ENCODE measurements around the gene MARK3. TPM values are rescaled to one million over a fixed set of nuclear protein-coding genes. Genes with fewer than 3 reads are reported as not detected.
A peak's percentile ranks its signal among the peaks of the same experiment; 100 is the strongest.

Gene MARK3
- total and polyA plus RNA-seq, 5 donors from 2014 or later = 33.5 to 147 (median 37.6) TPM

DNA sequence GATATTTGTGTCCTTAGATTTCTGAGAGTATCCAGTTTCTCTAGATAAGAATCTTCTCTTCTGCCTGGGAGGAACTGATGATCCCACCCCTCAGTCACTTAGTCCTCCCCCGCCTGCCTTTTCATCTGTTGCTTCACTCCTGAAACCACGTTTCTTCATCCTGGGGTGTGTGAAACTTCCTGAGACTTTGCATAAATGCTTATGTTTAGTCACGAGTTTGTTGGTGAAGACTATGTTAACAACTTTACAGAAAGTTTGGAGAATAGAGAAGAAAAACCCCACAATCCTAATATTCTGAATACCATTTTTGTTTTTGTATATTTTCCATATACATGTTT is 33.2 kb downstream of the MARK3 start:
- no peaks in the 10 kb centered on the region for H3K9me3 ChIP-seq (ENCODE audit: control insufficient read depth in 2 of 2, low read length in 2 of 2)
- Mint-ChIP-seq H3K27ac (peak overlapping the region in 2 of 3 donors; percentile 3 to 76), H3K36me3 (peaks cover 32% of the 10 kb centered on the region), H3K4me3 (no peak overlapping the region), H3K4me1 (peaks cover 36 to 64% (median 48%) of the 10 kb centered on the region in 4 donors), H3K9me3 (peaks cover 0 to 1% (median 0%) of the 10 kb centered on the region in 7 donors), H3K27me3 (peaks cover 4% of the 10 kb centered on the region)
- H3K27me3 ChIP-seq (ENCODE audit: control insufficient read depth, insufficient read depth, low read length) = no peaks in the 10 kb centered on the region
- ATAC-seq (ENCODE audit: low read depth in 2 of 2) (no peak), DNase-seq (no peak)
- no peaks in the 10 kb centered on the region for H3K4me1 ChIP-seq (ENCODE audit: control insufficient read depth, insufficient read depth, low read length, poor library complexity, severe bottlenecking)
- H3K4me3 ChIP-seq (ENCODE audit: low read depth, low read length) = no peak overlapping the region
- H3K27ac ChIP-seq (ENCODE audit: insufficient read depth, low read length, poor library complexity, severe bottlenecking) = no peak overlapping the region
- peaks cover 18% of the 10 kb centered on the region for H3K36me3 ChIP-seq (ENCODE audit: control insufficient read depth, insufficient read depth, low read length)

DNA sequence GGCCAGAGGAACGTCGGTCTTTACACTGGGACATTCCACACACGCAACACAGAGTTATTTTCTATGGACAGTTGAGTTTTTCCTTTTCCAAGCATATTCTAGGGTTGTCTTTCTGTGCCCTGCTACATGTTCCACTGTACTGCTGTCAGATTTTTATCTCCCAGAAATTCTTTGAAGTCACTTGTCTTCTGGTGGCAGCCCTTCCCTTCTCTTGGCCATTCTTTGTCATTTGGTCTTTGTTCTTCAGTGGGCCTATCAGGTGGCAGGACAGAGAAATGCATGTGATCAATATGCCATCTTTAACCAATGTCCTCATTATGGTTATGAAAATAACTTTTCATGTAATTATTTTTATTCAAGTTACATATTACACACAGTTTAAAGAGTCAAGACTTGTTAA is 36.3 kb downstream of the MARK3 start:
- peaks cover 0 to 1% (median 0%) of the 10 kb centered on the region in 7 donors for H3K9me3 Mint-ChIP-seq
- Histone ChIP-seq H3K9me3 (ENCODE audit: control insufficient read depth in 2 of 2, low read length in 2 of 2) (no peaks in the 10 kb centered on the region), H3K4me1 (ENCODE audit: control insufficient read depth, insufficient read depth, low read length, poor library complexity, severe bottlenecking) (no peaks in the 10 kb centered on the region), H3K36me3 (ENCODE audit: control insufficient read depth, insufficient read depth, low read length) (peaks cover 12% of the 10 kb centered on the region), H3K4me3 (ENCODE audit: low read depth, low read length) (no peak overlapping the region), H3K27ac (ENCODE audit: insufficient read depth, low read length, poor library complexity, severe bottlenecking) (no peak overlapping the region), H3K27me3 (ENCODE audit: control insufficient read depth, insufficient read depth, low read length) (no peaks in the 10 kb centered on the region)
- no peaks in the 10 kb centered on the region for H3K27me3 Mint-ChIP-seq
- no peak for ATAC-seq (ENCODE audit: low read depth in 2 of 2)
- no peak overlapping the region for H3K27ac Mint-ChIP-seq
- peaks cover 31% of the 10 kb centered on the region for H3K36me3 Mint-ChIP-seq
- DNase-seq = no peak
- peaks cover 38 to 60% (median 40%) of the 10 kb centered on the region in 4 donors for H3K4me1 Mint-ChIP-seq
- no peak overlapping the region for H3K4me3 Mint-ChIP-seq

DNA sequence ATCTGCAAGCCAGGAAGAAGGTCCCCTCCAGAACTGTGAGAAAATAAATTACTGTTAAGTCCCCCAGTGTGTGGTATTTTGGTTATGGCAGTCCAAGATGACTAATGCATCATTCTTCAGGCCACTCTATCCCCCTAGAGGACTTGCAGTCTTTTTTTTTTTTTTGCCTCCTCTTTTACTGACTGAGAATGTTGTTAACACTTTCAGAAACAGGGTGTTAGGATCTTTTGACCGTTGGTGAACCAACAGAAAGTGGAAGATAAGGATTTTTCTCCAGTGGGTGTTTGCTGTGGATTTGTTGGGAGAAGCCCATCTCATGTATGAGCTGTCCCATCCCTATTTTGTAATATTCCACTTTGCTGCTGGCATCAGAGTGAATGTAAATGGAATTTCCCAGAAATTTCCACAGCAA is 37.8 kb downstream of the MARK3 start:
- peaks cover 11% of the 10 kb centered on the region for H3K4me1 ChIP-seq (ENCODE audit: control insufficient read depth, insufficient read depth, low read length, poor library complexity, severe bottlenecking)
- DNase-seq (no peak), ATAC-seq (ENCODE audit: low read depth in 2 of 2) (no peak)
- H3K36me3 ChIP-seq (ENCODE audit: control insufficient read depth, insufficient read depth, low read length) = peaks cover 9% of the 10 kb centered on the region
- H3K4me1 Mint-ChIP-seq = peaks cover 35 to 58% (median 38%) of the 10 kb centered on the region in 4 donors
- no peaks in the 10 kb centered on the region for H3K27me3 ChIP-seq (ENCODE audit: control insufficient read depth, insufficient read depth, low read length)
- peak overlapping the region in 2 of 3 donors; percentile 44 to 67 for H3K27ac Mint-ChIP-seq
- H3K4me3 Mint-ChIP-seq = no peak overlapping the region
- H3K9me3 Mint-ChIP-seq = no peaks in the 10 kb centered on the region
- peaks cover 19% of the 10 kb centered on the region for H3K36me3 Mint-ChIP-seq
- no peaks in the 10 kb centered on the region for H3K27me3 Mint-ChIP-seq
- no peaks in the 10 kb centered on the region for H3K9me3 ChIP-seq (ENCODE audit: control insufficient read depth in 2 of 2, low read length in 2 of 2)
- no peak overlapping the region for H3K4me3 ChIP-seq (ENCODE audit: low read depth, low read length)
- no peak overlapping the region for H3K27ac ChIP-seq (ENCODE audit: insufficient read depth, low read length, poor library complexity, severe bottlenecking)

DNA sequence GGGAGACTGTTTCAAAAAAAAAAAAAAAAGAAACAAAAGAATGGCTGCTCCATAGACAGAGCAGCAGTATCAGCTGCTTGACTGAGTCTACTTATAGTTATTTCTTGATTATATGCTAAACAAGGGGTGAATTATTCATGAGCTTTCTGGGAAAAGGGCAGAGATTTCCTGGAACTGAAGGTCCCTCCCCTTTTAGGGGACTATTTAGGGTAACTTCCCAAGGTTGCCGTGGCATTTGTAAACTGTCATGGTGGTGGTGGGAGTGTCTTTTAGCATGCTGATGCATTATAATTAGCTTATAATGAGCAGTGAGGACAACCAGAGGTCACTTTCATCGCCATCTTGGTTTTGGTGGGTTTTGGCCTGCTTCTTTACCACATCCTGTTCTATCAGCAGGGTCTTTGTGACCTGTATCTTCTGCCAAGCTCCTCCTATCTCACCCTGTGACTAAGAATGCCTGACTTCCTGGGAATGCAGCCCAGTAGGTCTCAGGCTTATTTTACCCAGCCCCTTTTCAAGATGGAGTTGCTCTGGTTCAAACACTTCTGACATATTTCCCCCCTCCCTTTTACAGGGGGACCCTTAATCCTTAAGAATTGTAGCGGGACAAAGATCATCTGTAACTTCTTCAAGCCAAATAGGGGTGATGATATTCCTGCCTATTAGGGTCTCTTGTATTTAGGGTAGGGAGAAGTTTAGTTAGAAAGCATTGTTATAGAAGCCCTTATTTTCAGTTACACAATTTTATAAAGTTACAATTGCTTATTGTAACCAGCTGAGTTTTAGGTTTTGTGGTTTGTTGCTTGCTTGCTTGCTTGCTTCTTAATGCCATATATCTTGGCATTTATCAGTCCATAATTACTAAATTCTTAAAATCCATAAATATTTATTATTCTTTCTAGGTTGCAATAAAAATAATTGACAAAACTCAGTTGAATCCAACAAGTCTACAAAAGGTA is 42.5 kb downstream of the MARK3 start:
- peaks cover 23% of the 10 kb centered on the region for H3K4me1 ChIP-seq (ENCODE audit: control insufficient read depth, insufficient read depth, low read length, poor library complexity, severe bottlenecking)
- DNase-seq = peak in 1 of 3 donors; percentile 62
- H3K36me3 ChIP-seq (ENCODE audit: control insufficient read depth, insufficient read depth, low read length) = peaks cover 11% of the 10 kb centered on the region
- Mint-ChIP-seq H3K9me3 (no peaks in the 10 kb centered on the region), H3K27ac (peak overlapping the region; percentile 51 to 65 (median 60)), H3K36me3 (peaks cover 13% of the 10 kb centered on the region), H3K27me3 (no peaks in the 10 kb centered on the region), H3K4me1 (peaks cover 22 to 55% (median 36%) of the 10 kb centered on the region in 4 donors), H3K4me3 (peak overlapping the region in 1 of 4 donors; percentile 16)
- H3K27ac ChIP-seq (ENCODE audit: insufficient read depth, low read length, poor library complexity, severe bottlenecking) = peak overlapping the region; percentile 58
- no peaks in the 10 kb centered on the region for H3K9me3 ChIP-seq (ENCODE audit: control insufficient read depth in 2 of 2, low read length in 2 of 2)
- H3K4me3 ChIP-seq (ENCODE audit: low read depth, low read length) = no peak overlapping the region
- no peaks in the 10 kb centered on the region for H3K27me3 ChIP-seq (ENCODE audit: control insufficient read depth, insufficient read depth, low read length)
- ATAC-seq (ENCODE audit: low read depth in 2 of 2) = peak; percentile 44 to 58

DNA sequence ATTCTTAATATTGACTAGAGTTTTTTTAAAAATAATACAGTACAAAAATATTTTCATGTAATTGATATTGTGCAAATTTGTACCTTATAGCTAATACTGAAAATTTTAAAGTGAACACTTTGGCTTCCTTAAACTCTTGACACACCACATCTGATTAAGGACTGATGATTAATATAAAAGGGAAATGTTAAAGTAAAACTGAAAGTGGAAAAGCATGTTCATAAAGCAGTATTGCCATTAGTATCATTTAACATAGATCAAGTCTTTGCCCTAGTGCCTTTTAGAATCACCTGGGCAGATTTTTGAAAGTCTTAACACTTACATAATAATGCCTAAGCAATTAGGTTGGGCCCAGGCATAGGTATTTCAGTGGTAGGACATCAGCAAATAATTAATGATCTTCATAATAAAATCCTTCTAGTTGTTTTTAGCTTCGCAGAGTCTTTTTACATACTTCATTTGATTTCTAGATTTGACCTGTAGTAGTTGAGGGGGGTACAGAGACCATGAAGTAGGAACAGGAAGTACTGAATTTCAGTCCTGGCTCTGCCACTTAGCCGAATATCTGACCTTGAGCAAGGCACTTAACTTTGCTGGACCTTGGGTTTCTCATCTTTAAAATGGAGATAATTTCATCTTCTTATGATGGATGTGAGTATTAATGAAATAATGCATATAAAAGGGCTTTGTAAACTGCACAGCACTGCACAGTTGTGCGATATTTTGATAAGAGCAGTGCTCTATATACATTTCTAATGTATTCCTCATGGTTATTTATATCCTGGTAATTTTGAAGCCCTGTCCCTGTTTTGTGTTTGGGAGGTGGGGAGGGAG is 43.7 kb downstream of the MARK3 start:
- peak overlapping the region; percentile 58 for H3K27ac ChIP-seq (ENCODE audit: insufficient read depth, low read length, poor library complexity, severe bottlenecking)
- ATAC-seq (ENCODE audit: low read depth in 2 of 2) = peak; percentile 35 to 42
- H3K4me1 ChIP-seq (ENCODE audit: control insufficient read depth, insufficient read depth, low read length, poor library complexity, severe bottlenecking) = peaks cover 23% of the 10 kb centered on the region
- no peaks in the 10 kb centered on the region for H3K9me3 Mint-ChIP-seq
- peaks cover 22 to 51% (median 37%) of the 10 kb centered on the region in 4 donors for H3K4me1 Mint-ChIP-seq
- H3K4me3 Mint-ChIP-seq = peak overlapping the region in 3 of 4 donors; percentile 44 to 84 (median 64)
- no peaks in the 10 kb centered on the region for H3K27me3 Mint-ChIP-seq
- no peaks in the 10 kb centered on the region for H3K27me3 ChIP-seq (ENCODE audit: control insufficient read depth, insufficient read depth, low read length)
- H3K4me3 ChIP-seq (ENCODE audit: low read depth, low read length) = peak overlapping the region; percentile 56
- H3K27ac Mint-ChIP-seq = peak overlapping the region; percentile 52 to 80 (median 57)
- DNase-seq = peak in 1 of 3 donors; percentile 38
- peaks cover 6% of the 10 kb centered on the region for H3K36me3 ChIP-seq (ENCODE audit: control insufficient read depth, insufficient read depth, low read length)
- H3K36me3 Mint-ChIP-seq = peaks cover 16% of the 10 kb centered on the region
- H3K9me3 ChIP-seq (ENCODE audit: control insufficient read depth in 2 of 2, low read length in 2 of 2) = no peaks in the 10 kb centered on the region

DNA sequence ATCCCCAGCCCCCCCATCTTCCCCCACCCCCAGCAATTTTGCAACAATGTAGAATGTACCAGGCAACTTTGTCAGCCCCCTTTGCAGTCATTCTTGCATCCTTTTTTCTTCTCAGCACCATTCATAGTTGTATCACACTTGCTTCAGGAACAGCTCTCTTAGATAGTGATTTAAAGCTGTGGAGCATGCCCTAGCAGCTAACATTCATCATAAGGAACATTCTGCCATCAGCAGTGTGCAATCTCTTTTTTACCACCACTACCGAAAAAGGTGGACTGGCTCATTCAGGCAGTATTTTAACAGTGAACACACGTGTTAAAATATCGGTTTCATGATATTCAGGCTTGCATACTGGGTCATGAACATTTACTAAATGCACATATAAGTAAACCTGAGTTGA is 45.1 kb downstream of the MARK3 start:
- no peak overlapping the region for H3K4me3 Mint-ChIP-seq
- DNase-seq (no peak), ATAC-seq (ENCODE audit: low read depth in 2 of 2) (no peak)
- Histone ChIP-seq H3K27ac (ENCODE audit: insufficient read depth, low read length, poor library complexity, severe bottlenecking) (no peak overlapping the region), H3K36me3 (ENCODE audit: control insufficient read depth, insufficient read depth, low read length) (peaks cover 15% of the 10 kb centered on the region), H3K4me1 (ENCODE audit: control insufficient read depth, insufficient read depth, low read length, poor library complexity, severe bottlenecking) (peaks cover 23% of the 10 kb centered on the region), H3K27me3 (ENCODE audit: control insufficient read depth, insufficient read depth, low read length) (no peaks in the 10 kb centered on the region), H3K4me3 (ENCODE audit: low read depth, low read length) (no peak overlapping the region), H3K9me3 (ENCODE audit: control insufficient read depth in 2 of 2, low read length in 2 of 2) (no peaks in the 10 kb centered on the region)
- H3K4me1 Mint-ChIP-seq = peaks cover 25 to 60% (median 35%) of the 10 kb centered on the region in 4 donors
- H3K9me3 Mint-ChIP-seq = no peaks in the 10 kb centered on the region
- peak overlapping the region in 1 of 3 donors; percentile 39 for H3K27ac Mint-ChIP-seq
- peaks cover 17% of the 10 kb centered on the region for H3K36me3 Mint-ChIP-seq
- H3K27me3 Mint-ChIP-seq = no peaks in the 10 kb centered on the region

DNA sequence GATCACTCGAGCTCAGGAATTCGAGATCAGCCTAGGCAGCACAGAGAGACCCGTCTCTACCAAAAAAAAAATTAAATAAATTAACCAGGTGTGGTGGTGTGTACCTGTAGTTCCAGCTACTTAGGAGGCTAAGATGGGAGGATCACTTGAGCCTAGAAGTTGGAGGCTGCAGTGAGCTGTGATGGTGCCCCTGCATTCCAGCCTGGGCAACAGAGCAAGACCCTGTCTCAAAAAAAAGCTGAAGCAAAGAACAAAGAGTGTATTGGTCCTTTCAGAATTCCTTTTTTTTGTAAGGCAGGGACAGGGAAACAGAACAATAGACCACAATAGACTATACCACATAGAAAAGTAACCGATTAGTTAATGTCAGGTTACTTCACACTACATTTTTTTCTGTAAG is 47.4 kb downstream of the MARK3 start:
- Mint-ChIP-seq H3K4me1 (peaks cover 24 to 53% (median 37%) of the 10 kb centered on the region in 4 donors), H3K4me3 (no peak overlapping the region), H3K27ac (no peak overlapping the region), H3K9me3 (no peaks in the 10 kb centered on the region), H3K27me3 (no peaks in the 10 kb centered on the region), H3K36me3 (peaks cover 13% of the 10 kb centered on the region)
- ATAC-seq (ENCODE audit: low read depth in 2 of 2) (no peak), DNase-seq (no peak)
- H3K4me1 ChIP-seq (ENCODE audit: control insufficient read depth, insufficient read depth, low read length, poor library complexity, severe bottlenecking) = peaks cover 16% of the 10 kb centered on the region
- no peak overlapping the region for H3K4me3 ChIP-seq (ENCODE audit: low read depth, low read length)
- no peaks in the 10 kb centered on the region for H3K9me3 ChIP-seq (ENCODE audit: control insufficient read depth in 2 of 2, low read length in 2 of 2)
- no peak overlapping the region for H3K27ac ChIP-seq (ENCODE audit: insufficient read depth, low read length, poor library complexity, severe bottlenecking)
- H3K27me3 ChIP-seq (ENCODE audit: control insufficient read depth, insufficient read depth, low read length) = no peaks in the 10 kb centered on the region
- peaks cover 18% of the 10 kb centered on the region for H3K36me3 ChIP-seq (ENCODE audit: control insufficient read depth, insufficient read depth, low read length)

Data from CD4-positive, CD25-positive, alpha-beta regulatory T cell (primary cell).